ENCODE data around the gene SIX1.

Gene SIX1

DNA sequence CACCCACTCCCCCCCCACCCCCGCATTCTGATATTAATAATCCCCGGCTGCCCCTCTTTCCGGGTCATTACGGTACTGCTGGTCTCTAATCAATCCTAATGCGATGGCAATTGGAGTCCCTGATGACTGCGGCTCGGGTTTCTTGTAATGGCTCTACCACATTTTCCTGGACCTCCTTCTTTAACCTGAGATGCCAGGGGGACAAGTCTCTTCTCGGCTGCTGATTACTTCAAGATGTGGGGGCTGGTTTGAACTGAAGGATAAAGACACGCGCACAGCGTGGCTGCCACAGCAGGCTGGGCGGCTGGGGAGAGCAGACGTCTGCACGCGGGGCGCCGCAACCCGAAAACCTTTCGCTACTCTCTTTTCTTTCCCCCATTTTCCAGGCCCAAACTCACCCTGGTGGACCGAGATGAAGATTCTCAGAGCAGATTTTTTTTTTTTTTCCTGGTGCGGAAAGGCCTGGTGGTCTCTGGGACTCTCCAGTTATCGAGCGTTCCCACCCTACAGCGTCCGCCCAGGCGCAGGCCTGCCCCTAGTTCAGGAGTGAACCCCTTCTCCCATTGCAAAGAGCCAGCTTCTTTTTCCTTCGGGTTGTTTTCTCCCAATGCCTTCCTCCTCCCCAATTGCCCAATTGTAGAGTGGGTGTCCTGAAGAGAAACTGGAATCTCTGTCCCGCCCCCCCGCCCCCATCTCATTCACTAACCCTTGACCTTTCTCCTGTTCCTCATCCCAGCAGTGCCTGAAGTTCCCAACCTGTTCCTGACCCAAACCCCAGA is 6.0 kb upstream of the SIX1 start:
- DNase-seq (ENCODE audit: low read depth in 2 of 2), result no peak

DNA sequence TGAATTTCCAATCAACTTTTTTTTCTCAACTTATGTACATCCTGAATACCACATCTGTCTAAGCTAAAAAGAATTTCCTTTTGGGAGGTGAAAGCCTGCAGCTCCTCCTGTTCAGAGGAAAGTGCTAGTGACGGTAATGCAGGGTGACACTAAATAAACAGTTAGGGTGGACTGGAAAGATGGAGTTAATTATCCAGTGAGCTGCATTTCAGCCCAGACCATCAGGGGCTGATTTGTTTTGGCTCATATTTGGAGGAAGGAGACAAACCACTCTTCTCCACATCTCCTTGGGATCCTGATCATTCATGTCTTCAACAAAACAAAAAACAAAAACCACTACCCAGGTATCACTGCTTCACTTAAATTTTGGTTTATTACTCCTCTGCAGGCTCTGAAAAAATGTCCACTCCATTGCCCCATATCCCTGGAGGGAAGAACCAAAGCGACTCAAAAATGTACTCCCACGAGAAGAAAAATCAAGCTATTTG is 5.1 kb upstream of the SIX1 start:
- DNase-seq (ENCODE audit: low read depth in 2 of 2), result no peak

DNA sequence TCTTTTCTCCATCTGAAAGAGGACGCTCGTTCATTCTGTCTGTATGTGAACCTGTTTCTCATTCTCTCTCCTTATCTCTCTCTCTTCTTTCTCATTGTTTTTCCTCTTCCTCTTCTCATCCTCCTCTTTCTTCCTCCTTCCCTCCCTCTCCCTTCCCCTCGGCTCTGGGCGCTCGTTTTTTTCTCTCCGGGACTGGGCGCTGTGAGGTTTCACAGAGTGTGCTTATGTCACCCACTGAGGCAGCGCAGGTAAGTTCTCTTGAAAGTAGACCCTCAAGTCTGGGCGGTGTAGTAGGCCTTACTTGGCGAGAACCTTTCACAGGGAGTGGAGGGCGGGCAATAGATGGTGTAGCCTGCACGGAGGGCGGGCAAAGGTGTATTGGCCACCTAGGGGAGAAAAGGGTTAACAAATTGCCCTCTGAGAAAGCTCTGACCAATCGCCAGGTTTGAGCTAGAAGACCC is 4.5 kb upstream of the SIX1 start:
- no peak for DNase-seq (ENCODE audit: low read depth in 2 of 2)

DNA sequence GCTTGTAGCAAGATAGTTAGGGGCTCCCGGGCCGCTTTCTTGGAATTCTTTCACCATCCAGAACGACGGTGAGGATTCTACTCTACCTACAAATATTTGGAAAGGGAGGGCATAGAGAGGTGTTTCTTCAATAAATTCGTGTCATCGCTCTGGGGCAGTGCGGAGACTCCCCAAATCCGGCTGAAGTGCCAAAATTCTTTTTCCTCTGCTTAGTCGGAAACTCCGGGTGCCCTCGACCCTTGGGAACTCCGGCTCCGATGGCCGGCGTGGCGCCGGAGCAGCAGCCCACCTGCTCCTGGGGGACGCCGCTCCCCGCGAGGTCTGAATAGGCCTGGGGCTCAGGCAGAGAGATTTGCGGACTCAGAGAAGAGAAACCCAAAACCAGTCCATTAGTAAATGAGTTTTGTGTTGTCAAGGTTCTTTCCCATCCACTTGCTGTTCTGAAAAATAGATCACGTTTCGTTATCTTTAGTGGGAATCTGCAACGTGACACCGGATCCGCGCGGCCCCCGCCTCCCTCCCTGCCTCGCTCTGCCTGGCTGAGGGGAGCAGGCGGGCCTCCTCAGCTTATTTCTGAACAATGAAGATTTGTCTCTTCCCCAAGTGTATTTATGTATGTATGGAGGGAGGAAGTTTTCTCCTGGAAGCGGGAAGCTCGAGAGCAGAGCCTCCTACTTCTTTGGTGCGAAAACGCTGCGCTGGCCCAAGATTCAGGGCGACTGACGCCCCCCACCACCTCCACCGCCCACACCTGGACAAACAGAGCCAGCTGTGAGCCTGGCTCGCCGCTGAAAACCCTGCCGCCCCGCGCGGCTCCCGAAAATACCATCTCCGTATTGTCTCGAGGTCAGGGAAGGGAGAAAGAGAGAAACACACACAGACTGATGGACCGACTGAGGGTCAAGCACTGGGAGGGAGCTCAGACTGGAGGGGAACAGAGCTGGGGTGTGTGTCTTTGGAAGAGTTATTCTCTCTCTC is 3.7 kb upstream of the SIX1 start:
- DNase-seq (ENCODE audit: low read depth in 2 of 2), result no peak

DNA sequence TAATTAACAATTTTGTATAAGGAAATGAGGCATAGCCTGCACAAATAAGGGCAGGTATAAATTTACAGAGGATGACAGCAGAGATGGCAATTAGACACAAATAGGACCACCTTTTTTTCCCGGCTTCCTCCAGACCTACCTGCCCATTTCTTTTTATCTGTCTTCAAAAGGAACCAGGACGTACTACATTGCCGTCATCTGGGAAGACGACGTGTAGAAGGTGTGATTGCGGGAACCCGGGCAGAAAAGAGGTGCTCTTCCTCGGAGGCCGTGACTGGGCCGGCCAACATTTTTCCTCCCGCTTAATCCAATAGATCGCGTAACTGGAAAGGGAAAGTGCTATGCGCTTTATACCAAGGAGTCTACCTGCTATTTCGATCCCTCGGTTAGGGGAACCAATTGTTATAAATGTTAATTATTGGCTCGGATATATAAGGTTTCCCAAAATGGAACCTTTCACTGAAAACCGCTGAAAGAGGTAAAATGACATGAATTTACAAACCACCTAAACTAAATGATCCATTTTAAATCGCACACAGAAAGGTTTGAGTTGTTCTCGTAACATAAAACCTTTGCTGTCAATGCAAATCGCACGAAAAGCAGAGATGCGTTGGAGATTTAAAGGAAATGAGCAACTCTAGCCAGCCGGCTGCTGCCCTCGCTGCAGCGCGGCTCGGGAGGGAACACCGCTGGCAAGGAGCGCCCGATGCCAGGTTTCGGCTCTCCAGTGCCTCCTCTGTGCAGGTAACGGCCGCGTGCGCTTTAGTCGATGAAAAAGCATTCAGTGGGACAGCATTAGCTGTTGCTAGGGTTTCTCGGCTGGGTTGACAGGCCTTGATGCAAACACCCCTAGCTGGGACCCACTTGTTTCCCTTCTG is 2.8 kb upstream of the SIX1 start:
- no peak for DNase-seq (ENCODE audit: low read depth in 2 of 2)

DNA sequence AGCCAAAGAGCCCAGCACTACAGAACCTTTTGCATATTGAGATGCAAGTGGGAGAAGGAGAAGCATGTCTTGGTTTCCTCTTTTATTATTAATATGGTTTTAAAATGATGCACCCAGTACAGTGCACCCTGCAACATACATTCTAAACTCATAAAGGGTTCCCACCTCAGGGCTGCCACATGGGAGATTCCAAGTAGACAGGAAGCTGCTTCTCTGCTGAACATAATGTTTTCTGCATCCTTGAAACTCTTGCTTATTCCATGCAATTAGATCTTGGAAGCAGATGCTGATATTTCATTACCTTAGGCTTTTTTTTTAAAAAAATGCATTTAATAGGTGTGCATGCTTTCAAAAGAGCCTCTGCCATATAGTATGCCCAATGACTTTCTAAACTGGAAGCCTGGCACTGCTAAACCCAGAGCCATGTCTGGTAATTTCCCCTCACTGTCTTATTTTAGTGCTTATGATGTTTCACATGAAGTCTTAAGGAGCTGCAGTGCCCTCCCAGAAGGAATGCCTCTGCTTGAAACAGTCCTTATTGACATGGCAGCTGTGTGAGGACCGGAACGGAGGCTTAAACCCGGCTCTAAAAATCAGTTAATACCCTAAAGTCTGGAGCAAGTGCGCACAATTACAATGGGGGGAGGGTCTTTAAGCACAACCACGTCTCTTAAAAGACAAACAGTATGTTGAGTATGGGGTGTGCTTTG is 2.0 kb upstream of the SIX1 start:
- DNase-seq (ENCODE audit: low read depth in 2 of 2), result no peak

DNA sequence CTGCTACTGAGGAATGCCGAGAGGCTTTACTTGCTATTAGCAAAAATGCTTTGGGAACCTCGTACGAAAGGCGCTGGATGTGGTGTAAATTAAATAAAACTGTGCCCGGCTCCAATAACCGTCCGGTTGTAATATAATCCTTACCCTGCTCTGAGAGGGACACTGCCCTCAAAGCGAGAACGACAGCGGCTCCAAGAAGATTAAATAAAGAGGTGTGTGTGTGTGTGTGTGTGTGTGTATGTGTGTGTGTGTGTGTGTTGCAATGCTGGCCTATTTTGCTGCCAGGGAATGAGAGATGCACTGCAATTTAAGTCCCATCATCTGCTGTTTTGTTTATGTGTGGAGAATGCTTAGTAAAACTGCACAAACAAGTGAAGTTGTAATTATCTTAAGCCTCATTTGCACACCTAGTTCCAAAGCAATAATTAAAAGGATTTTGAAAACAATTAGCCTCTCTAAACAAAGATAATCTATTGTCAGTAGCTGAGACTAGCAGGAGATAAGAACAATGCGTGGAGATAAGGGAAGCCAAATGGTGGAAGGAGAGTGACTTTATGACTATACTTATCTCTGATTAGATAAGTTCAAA is 1.2 kb upstream of the SIX1 start:
- DNase-seq (ENCODE audit: low read depth in 2 of 2), result no peak

DNA sequence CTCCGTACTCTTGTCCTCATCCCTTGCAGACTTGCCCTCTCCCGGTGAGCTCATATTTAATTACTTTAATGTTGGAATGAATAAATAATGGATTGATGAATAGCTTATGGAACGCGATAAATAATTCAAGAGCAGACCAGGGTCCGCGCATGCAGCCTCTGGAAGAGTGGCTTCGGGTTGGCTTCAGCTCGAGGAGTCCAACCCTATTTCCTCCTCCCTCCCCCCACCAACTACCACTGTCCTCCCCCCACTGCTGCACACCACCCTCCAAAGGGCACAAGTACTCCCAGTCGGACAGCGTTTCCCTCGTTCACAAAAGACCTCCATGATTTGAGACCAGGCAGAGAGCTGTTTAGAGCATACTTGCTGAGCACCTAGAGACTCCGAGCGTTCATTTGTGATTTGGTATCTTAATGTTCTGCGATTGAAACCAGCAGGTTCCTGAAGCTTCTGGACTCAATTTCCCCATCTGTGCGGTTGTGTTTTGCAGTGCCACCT is 647 bp upstream of the SIX1 start:
- no peak for DNase-seq (ENCODE audit: low read depth in 2 of 2)

DNA sequence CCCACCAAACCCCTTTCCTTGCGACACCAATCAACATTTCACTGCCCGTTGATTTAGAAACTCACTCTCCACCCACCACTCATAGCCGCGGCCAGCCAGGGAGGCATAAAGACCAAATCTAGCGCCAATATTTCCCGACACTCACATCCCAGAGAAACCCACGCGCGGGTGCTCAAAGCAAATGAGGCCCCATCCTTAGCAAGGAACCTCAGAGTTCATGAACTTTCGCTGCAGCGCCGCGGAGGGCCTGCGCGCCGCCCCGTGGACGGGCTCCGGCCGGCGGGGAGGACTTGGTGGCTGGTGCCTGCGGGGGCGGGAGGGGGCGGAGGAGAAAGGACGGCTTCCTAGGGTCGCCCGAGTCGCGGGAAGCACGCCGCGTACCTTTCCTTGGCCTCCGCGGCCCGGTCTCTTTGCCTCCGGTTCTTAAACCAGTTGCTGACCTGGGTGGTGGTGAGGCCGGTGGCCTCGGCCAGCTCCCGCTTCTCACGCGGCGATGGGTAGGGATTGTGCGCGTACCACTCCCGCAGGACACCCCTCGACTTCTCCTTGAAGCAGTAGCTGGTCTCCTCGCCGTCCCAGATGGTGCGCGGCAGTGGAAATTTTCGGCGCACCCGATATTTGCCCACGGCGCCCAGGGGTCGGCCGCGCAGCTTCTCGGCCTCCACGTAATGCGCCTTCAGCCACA is 886 bp downstream of the SIX1 start:
- no peak for DNase-seq (ENCODE audit: low read depth in 2 of 2)

DNA sequence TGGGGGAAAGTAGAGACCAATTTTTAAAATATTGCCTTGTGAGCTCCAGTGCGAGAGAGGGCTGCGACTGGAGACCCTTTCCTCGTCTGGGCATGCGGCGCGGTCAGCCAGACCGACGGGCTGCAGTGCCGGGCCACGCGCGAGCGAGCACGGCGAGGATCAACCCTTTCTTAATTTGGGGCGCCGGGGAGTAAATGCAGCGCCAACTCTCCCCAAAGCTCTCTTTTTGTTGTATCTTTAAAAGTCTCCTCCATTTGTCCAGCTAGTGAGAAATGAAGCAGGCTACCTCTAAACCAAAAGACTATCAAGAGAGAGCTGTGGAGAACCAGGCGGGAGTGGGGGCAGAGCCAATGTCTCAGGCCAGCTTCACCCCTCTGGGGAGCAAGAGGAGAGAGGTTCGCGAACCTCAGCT is 1.4 kb downstream of the SIX1 start:
- no peak for DNase-seq (ENCODE audit: low read depth in 2 of 2)

DNA sequence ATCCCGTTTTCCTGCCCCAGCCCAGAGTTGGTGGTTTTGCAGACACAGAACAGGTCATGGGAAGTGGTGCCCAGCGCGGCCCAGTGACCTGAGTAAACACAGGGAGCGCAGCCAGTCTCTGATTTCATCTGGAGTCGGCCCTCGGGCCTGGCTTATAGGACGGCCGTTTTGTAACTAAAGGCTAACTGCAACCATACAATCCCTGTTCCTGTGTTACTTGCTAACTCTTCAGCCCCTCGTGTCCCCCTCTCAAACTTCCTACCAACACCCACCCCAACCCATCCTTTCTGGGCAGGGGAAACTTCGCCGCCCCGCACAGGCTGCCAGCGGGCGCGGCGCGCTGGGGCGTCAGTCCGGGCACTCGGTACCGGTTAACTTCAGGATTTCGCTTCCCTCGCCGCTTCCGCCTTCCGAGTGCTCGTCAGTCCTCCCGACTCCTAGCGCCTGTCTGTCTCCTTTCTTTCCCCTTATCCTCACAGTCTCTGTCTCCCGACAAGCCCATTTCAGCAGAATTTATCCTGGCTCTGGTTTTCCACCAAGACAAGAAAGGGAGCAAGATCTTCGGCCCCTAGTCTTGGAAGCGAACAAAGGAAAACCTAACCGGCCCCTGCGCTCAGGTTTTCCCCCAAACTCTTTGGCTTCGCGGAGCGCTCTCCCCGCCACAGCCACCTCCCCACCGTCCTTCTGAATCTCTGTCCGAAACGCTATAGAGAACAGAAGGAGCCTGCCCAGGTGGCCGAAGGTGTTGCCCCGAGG is 2.0 kb downstream of the SIX1 start:
- DNase-seq (ENCODE audit: low read depth in 2 of 2), result no peak

DNA sequence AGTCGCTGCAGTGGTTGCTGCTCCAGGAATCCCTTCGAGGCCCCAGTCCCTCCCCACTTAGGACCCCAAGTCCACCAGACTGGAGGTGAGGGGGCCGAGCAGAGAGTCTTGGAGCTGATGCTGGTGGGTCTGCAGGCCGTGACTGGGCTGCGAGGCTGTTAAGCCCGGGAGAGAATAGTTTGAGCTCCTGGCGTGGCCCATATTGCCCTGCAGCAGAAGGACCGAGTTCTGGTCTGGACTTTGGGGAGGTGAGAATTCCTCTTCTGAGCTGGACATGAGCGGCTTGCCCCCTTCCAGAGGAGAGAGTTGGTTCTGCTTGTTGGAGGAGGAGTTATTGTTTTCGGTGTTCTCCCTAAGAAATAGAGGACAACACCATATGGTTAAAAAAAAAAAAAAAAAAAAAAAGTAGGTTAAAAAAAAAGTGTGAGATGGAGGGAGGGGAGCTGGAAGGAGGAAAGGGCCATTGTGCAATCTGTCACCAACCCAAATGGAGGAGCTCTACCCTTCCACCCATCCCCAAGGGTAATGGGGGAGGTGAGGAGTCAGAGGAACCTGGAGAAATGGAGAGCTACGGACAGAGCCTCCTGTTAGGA is 3.0 kb downstream of the SIX1 start:
- no peak for DNase-seq (ENCODE audit: low read depth in 2 of 2)

DNA sequence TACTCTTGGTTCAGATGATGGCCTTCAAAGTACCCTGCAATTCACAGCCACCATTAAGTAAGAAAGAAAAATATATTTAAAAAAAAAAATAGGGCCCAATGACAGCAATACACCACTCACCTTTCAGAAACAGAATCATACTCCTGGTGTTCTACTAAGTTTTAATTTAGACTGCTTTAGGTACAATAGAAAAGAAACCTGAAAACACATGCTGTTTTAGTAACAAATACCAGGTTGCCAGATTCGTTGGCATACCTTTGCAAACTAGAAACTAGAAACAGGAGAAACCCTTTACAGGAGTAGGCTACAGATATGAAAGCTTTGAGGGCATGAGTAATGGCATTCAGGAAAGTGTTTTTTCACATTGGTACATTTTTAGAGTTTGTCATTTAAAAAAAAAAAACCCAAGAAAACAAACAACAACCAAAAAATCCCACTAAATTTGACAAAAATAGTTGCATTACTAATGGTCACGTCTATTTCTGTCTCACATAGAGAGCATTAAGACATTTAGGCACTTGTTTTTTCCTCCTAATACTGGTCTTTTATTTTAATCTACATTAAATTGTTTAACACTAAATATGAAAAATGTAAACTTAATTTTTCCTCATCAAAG is 4.0 kb downstream of the SIX1 start:
- DNase-seq (ENCODE audit: low read depth in 2 of 2), result no peak

DNA sequence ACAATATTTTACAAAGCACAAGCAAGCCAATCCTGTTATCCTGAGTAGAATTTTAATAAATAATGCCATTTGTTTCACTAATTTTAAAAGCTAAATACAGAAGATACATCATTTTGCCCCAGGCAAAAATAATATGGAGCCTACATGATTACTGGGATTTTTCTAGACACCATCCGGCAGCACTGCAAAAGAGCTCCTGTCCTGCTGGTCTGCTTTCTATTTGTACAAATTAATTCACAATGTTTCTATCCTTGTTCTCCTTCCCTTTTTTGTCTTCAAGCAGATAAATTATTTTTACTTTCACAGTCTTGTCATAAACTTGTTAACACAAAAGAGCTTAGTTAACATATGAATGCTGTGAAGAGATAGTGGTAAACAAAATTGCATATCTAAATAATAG is 4.6 kb downstream of the SIX1 start:
- DNase-seq (ENCODE audit: low read depth in 2 of 2), result no peak

DNA sequence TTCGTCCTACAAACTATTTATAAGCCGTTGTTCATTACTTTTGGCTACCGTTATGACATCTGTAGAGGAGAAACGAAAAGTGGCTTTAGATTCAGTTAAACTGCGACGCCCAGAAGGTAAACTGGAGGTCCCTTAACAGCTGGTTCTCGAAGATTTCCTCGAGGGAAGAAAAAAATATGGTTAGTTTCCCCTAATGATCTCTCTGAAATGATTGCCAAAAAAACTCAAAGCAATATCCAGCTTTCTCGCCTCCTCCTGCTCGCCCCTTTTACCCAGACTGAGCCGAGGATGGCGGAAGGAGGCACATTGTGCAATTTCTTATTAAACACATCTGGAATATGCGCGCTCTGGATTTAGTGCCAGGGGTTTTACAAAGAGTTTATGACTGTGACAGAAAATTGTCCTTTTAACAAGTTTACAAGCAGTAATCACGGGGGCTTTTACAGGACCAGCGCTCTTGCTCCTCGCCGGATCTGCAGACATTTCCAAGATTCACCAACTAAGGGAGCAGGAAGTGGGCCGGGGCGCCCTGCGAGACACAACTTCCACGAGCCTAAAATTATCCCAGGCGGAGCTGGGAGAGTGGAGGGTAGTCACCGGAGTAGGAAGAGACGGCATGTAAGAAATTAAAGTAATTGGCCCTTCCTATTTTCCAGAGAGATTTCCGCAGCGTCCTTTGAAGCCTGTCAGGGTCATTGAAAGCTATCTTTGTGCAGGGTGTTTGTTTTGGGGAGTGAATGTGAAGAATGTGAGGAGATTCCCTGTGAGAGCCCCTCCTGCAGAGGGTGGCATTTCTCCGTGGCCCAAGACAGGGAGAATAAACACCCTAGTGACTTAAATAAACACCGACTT is 5.6 kb downstream of the SIX1 start:
- no peak for DNase-seq (ENCODE audit: low read depth in 2 of 2)

DNA sequence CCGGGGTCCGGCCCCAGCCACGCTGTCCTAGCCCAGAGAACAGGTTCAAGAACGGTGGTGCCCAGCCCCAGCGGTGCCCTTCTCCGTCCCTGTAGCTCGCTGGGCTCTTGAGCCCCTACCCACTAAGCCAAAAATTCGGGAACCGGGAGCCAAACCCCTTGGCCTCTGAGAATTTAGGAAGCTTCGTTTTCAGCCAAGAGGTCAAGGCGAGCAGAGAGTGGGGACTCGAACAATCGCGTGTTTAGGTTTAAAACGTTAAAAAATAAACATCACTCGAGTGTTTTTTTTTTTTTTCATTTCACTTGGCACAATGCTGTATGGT is 6.2 kb downstream of the SIX1 start:
- no peak for DNase-seq (ENCODE audit: low read depth in 2 of 2)

All from activated CD8-positive, alpha-beta memory T cell treated with anti-CD3 and anti-CD28 coated beads for 4 hours (primary cell).